GM19463 (cell line): Measurements from ENCODE around the gene ME3.
A peak's percentile ranks its signal among the peaks of the same experiment; 100 is the strongest.
"Not testable (repeated sequence)": the region's sequence is repeated elsewhere in the genome, so short reads cannot be mapped to it uniquely, and the experiment has no call there.

Experiments used
- ATAC-seq: cut with Tn5 transposase; IDR thresholded peaks from one replicate; pipeline ENCODE4 v1.9.1; 2021; ENCODE audit warnings: mild to moderate bottlenecking, moderate library complexity; ENCODE audit not compliant: unreplicated experiment

The ME3 gene

DNA sequence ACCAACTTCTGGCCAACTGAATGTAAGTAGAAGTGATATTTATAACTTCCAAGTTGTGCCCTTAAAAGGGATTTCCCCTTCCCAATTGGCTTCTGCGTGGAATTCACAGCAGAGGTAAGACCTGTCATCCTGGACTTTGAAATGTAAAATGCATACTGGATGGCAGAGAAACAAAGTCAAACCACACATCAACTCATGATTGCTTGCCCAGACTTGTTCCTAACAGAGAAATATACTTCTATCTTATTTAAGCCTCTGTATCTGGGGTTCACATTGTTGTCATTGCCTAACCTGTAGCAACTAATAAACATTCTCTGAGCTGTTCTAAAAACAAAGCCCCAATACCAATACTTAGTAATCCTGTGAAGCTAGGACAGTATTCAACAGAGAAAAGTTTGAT is 6.2 kb downstream of the ME3 start:
- ATAC-seq = no peak

GRCh38 chr11:86664930-86665329 is 7.5 kb downstream of the ME3 start:
- no peak for ATAC-seq

- ATAC-seq = no peak
These were observed 8.7 kb downstream of the ME3 start for GRCh38 chr11:86663761-86664160.

- no peak for ATAC-seq
These were observed 9.1 kb downstream of the ME3 start for GRCh38 chr11:86663291-86663690.

- ATAC-seq = no peak
These were observed 11.7 kb downstream of the ME3 start for GRCh38 chr11:86660736-86661135.

DNA sequence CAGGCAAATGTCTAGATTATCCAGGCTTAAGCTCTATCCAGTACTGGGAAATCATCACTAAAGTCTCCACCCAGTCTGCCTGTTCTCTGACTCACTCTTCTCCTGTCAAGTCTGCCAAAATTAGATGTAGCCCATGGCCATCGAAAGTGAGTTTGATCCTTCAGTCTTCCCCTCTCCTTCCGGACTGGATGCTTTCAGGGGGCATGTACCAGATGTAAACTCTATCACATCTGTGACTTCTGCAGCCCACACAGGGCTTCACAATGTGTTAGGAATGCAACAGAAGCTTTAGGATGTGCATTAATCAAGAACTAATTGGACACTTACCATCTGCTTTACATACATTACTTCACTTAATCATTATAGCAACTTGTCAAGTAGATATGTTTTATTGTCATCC is 12.3 kb downstream of the ME3 start:
- no peak for ATAC-seq

DNA sequence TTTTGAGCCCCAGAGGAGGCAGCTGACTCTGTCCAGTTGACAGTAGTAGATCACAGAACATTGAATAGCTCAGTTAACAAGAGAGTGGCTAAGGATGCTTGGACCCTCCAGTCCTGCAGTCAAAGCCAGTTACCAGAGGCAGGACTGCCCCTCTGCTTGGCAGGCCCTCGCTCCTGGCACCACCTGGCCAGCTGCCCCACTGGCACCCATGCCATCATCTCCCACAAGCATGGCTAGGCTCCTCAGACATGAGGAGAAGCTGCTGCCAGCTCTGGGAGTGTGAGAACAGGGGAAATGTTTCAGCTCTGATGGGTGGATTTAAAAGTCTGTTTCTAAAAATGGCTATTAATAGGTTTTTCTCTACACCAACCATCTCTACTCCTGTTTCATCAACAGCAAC is 13.9 kb downstream of the ME3 start:
- ATAC-seq = no peak

- not testable (repeated sequence) for ATAC-seq
These were observed 27.2 kb downstream of the ME3 start for GRCh38 chr11:86645212-86645611.

DNA sequence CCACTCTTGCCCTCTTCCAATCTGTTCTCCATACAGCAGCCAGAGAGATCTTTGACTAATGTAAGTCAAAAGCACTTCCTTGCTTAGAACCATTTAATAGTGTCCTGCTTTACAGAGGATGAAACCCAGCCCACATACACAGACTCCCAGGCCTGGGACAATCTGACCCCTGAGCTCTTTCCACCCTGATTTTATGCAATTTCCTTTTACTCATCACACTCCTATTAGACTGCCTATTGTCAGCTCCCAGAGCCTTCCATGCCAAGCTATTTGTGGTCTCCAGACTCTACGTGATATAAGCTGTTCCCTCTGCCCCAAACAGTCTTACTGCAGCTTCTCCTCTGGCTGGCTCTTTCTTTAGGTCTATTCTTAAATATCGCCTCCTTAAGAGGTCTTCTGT is 28.1 kb downstream of the ME3 start:
- ATAC-seq = no peak

DNA sequence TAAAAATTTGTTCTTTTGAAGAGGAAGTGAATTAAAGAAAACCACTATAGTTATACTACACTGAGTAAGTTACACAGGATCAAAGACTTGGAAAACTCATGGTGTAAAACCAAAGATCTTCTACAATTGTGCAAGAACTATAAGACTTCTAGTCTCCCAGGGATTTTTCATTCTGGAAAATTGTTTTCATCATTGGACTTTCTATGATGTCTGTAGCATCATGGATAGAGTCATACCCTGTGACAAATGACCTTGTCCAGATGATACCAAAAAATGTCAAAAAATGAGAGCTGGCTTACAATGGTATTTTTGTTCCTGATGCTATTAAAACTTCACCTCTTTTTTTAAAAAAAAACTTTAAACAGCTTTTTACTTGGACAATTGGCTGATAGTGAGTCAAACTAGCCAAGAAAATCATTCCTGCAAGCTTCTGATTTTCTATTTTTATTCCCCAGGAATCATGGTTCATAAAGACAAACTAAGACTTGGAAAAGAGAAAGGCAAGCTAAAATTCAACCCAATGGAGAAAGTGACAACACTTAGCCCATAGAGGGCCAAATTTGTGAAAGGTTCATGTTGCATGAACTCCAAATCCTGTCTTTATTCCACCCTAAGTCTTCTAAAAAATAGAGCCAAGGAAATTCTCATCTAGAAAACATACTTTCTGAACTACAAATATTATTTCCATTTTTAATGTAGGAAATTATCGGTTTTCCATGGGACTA is 30.7 kb downstream of the ME3 start:
- ATAC-seq = no peak

- ATAC-seq = no peak
These were observed 33.3 kb downstream of the ME3 start for GRCh38 chr11:86639137-86639536.

- ATAC-seq = no peak
These were observed 33.7 kb downstream of the ME3 start for GRCh38 chr11:86638673-86639072.

DNA sequence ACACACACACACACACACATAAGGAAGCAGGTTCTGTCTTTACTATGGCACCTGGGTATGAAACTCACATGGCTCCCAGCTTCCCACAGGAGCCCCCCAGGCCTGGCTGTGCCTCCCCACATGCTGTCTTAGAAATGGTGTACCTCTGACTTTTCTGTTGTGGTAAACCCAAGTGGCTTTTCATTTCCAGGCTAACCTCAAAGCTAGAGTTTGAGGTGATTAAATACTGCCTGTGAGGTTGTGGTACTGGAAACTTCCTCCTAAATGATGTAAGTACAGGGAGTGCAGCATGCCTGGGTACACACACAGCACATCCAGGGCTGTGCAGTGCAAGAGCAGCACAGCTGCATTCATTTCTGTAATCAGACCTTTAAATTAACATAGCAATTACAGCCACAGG is 34.4 kb downstream of the ME3 start:
- ATAC-seq = peak; percentile 69

GRCh38 chr11:86636275-86636674 is 36.1 kb downstream of the ME3 start:
- ATAC-seq = no peak

DNA sequence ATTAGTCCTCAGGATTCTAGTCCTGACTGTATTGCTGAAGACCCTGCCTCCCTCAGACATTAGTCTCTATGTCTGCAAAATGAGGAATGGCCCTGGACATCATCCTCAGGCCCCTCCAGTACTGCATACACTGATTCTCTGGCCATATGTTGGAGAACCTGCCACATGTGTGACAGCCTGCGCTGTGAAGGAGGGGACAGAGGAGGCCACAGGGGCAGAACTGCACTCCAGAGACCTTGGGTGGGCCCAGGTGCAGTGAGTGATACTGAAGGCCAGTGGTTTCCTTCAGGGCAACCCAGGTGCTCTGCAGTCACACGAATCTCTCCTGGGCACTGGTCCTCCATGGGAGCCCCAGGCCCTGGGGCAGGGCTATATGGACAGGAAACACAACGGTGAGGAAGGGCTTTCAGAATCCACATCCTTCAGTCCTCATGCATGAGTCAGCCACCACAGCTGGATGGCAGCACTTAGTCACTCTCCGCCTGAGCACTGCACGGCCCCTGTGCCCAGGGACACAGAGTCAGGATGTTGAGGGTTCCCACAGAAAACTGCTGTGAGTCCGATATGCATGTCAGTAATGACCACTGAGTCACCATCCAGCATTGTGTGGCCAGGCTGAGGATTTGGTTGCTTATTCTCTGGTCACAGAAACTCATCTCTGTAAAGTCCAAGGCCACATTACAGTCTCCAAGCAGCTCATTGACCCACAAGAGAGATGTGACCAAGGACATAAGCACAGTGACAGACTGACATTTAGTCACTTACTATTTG is 39.7 kb downstream of the ME3 start:
- peak; percentile 91 for ATAC-seq

- ATAC-seq = no peak
These were observed 42.0 kb downstream of the ME3 start for GRCh38 chr11:86630229-86630981.

GRCh38 chr11:86629045-86629706 is 43.2 kb downstream of the ME3 start:
- no peak for ATAC-seq

GRCh38 chr11:86627776-86628455 is 44.5 kb downstream of the ME3 start:
- ATAC-seq = no peak

DNA sequence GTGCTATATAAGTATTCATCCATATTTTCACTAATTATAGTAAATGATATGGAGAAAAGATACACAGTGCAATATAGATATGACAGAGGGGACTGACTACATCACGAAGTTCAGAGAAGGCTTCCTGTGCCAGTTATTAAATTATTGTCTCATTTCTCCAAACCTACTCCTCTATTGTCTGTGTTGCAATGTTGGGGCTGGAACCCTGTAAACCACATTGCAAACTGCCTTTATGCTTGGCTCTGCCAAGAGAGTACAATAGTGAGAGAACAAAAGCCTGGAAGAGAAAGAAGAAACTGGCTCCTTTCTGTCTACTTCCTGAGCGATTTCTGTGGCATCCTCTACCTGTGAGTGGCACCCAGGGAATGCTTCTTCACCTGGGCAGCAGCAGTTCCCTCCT is 46.4 kb downstream of the ME3 start:
- ATAC-seq = no peak

DNA sequence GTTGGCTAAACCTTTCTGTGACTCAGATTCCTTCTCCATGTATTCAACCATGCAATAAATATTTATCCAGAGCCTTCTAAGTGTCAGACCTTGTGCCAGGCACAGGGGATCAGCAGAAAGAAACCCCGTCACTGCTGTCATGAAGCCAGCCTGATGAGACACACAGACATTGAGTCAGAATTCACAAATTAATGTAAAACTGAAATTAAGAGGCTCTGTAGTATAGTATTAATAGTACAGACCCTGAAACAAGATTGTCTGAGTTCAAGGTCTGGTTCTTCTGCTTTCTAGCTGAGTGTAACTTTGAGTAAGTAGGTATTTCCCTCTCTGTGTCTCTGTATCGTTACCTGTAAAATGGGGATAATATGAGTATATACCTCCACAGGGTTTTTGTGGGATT is 46.9 kb downstream of the ME3 start:
- peak; percentile 83 for ATAC-seq

DNA sequence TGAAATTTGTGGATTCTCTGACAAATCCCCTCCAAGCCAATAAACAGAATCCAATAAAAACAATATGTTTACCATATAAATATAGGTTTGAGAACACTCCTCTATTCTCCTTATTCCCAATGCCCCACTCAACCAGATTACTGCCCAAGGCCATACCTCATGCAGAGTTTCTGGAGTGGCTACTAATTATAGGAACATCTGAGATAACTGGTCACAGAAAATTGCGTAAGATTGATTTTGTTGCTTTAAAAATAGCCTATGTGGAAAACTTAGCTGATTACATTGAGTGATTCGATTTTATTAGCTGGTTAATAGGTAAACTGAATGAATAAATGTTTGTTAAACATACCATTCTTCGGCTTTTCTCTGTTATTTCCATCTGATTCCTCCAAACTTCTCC is 48.0 kb downstream of the ME3 start:
- no peak for ATAC-seq
